ENCODE results near the gene RPN1. TPM values are rescaled to one million over a fixed set of nuclear protein-coding genes. Genes with fewer than 3 reads are reported as not detected.

RPN1 gene
- total and polyA plus RNA-seq, 2 of the 13 experiments (the other 11 are each of a cell fraction or from before 2014, with no cell fraction given), result 290 to 342 TPM

- TF ChIP-seq PAXIP1 (CRISPR knock-in tag; conservative IDR thresholded peaks at IDR 0.05) (peak; percentile 64), SSRP1 (CRISPR knock-in tag; IDR thresholded peaks at IDR 0.05) (peak; percentile 70; the same call in 1 of the 2 replicates), ZNF230 (CRISPR knock-in tag; IDR thresholded peaks at IDR 0.05) (peak; percentile 48), ARID2 (CRISPR knock-in tag; IDR thresholded peaks at IDR 0.05; ENCODE audit: borderline replicate concordance) (no peak), RNF219 (CRISPR knock-in tag; IDR thresholded peaks at IDR 0.05) (no peak), ZNF264 (CRISPR knock-in tag; IDR thresholded peaks at IDR 0.05) (no peak), ZNF589 (CRISPR knock-in tag; conservative IDR thresholded peaks at IDR 0.05) (no peak), HMG20A (CRISPR knock-in tag; IDR thresholded peaks at IDR 0.05; ENCODE audit: borderline replicate concordance) (no peak), AHDC1 (CRISPR knock-in tag; IDR thresholded peaks at IDR 0.05; ENCODE audit: borderline replicate concordance) (peak; percentile 77; the same call in 1 of the 2 replicates), TBL1XR1 (IDR thresholded peaks at IDR 0.05; ENCODE audit: borderline replicate concordance, low read length, partially characterized antibody) (peak; percentile 6), ZNF672 (CRISPR knock-in tag; IDR thresholded peaks at IDR 0.05) (no peak), THAP9 (CRISPR knock-in tag; IDR thresholded peaks at IDR 0.05; ENCODE audit: borderline replicate concordance) (peak; percentile 77; the same call in 1 of the 2 replicates)
Observed at GRCh38 chr3:128617557-128618397, 32.8 kb downstream of the RPN1 start (continued).

All from HepG2 (cell line).